NCI-H345 treated with DMSO at 0.1 percent for 48 hours (cell line): Measurements from ENCODE around the gene SRGAP1.

ENCODE experiments used
- DNase-seq: peaks from one replicate; lab custom pipeline; 2025; ENCODE audit not compliant: unreplicated experiment; lab: John Stamatoyannopoulos, UW

Gene SRGAP1

DNA sequence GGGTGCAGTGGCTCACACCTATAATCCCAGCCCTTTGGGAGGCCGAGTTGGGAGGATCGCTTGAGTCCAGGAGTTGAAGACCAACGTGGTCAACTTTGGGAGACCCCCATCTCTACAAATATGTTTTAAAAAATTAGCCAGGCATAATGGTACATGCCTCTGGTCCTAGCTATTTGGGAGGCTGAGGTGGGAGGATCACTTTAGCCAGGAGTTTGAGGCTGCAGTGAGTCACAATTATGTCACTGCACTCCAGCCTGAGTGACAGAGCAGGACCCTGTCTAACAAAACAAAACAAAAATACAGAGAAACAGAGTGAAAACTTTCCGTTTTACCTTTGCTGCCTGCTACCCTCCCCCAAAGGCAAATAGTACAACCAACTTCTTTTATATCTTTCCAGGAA lies 60.2 kb downstream of the SRGAP1 start:
- no peak for DNase-seq

DNA sequence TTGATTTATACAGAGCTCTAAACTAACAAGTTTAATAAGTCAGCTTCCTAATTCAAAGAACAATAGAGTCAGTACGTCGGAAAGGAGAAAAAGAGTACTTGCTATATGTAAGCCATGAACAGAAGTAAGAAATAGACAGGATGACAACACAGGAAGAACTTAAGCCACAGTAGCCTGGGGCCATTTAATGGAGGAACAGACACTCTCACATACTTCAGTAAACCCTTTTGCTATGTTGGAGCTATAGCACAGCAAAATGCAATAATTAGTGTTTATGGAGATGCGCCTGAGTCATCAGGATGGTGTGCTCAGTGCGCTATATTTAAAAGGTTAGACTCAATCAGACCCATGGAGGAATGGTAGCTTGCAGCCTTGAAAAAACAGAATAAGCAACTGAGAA lies 61.0 kb downstream of the SRGAP1 start:
- DNase-seq = no peak

DNA sequence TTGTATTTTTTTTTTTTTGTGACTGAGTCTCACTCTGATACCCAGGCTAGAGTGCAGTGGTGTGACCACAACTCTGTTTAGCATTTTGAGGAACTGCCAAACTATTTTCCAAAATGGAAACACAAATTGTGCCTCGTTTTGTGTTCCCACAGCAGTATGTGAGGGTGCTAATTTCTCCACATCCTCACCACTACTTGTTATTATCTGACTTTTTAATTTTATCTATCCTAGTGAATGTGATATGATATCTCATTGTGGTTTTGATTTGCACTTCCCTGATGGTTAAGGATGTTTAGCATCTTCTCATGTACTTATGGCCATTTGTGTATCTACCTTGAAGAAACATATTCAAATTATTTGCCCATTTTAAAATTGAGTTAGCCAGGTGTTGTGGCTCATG lies 62.4 kb downstream of the SRGAP1 start:
- DNase-seq = no peak

- no peak for DNase-seq
Measured at GRCh38 chr12:63907561-63907960, 63.1 kb downstream of the SRGAP1 start.

- DNase-seq = no peak
Measured at GRCh38 chr12:63909746-63910145, 65.2 kb downstream of the SRGAP1 start.

- no peak for DNase-seq
Measured at GRCh38 chr12:63911341-63911740, 66.8 kb downstream of the SRGAP1 start.

- DNase-seq = no peak
Measured at GRCh38 chr12:63912651-63913050, 68.2 kb downstream of the SRGAP1 start.

GRCh38 chr12:63913929-63914328 lies 69.4 kb downstream of the SRGAP1 start:
- no peak for DNase-seq

GRCh38 chr12:63915105-63915800 lies 70.8 kb downstream of the SRGAP1 start:
- DNase-seq = no peak

DNA sequence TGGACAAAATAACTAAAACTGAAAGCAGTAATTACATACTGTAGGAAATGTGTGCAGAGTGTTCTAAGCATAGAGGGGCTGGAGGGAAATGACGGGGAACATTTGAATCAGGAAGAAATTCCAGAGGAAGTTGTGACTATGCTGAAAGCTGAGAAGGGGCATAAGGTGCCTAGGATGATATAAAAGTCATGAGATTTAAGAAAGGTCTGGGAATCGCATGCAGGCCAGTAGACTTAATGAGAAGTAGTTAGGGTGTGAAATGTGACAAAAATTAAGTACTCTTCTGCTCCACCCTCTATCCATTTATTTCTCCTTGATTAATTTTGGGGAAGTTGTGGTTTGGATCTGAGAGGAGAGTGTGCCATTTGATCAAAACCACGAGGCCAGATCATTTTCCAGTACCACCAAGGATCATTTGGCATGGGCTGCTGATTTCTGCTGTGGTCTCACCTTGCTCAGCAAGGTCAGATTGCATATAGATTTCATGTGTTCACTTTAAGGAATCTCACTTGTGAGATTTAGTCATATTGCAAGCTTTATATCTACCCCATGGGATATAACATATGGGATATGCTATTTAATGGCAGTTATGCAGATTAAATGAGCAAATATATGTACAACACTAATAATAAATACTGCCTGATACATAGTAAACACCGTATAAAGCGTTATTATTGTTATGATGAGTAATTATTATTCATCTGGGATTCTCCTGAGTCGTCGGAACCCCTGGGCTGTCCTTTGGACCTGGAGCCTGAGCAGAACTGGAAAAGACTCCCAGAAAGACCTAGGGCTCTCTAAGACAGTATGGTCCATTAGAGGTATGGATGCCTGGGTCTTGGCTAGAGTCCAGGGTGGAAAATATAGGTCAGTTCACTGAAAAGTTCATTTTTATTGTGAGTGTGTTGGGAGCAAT lies 72.3 kb downstream of the SRGAP1 start:
- DNase-seq = no peak

DNA sequence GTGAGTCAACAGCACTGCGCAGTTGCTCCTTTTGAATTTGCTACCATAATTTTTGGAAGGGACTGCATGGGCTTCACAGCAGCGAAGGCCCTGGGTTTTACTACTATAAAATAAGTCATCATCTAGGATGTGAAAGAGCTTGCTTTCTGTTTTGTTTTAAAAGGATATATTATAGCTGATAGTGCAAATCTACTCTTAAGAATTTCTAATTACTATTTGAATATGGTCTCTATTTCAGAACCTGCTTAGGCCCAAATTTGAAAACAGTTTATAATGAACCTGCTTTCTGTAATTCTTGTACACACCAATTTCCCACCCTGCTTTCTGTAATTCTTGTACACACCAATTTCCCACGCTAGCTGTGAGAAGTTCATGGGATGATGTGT lies 73.0 kb downstream of the SRGAP1 start:
- DNase-seq = no peak

GRCh38 chr12:63917864-63918799 lies 73.6 kb downstream of the SRGAP1 start:
- DNase-seq = no peak

DNA sequence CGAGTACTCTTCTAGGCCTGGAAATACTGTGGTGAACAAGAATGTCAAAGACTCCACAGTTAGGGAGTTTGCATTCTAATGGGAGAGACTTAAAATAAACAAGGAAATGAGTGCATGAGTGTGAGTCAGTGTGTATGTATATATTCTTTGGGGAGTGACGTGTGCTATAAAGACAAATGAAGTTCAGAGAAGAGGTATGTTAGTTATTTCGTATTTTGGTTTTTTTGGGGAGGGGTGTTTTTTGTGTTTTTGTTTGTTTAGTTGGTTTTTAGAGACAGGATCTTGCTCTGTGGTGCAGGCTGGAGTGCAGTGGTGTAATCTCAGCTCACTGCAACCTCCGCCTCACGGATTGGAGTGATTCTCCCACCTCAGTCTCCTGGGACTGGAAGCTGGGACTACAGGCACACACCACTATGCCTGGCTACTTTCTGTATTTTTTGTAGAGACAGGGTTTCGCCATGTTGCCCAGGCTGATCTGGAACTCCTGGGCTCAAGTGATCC lies 74.3 kb downstream of the SRGAP1 start:
- DNase-seq = no peak

GRCh38 chr12:63919756-63920155 lies 75.3 kb downstream of the SRGAP1 start:
- no peak for DNase-seq

DNA sequence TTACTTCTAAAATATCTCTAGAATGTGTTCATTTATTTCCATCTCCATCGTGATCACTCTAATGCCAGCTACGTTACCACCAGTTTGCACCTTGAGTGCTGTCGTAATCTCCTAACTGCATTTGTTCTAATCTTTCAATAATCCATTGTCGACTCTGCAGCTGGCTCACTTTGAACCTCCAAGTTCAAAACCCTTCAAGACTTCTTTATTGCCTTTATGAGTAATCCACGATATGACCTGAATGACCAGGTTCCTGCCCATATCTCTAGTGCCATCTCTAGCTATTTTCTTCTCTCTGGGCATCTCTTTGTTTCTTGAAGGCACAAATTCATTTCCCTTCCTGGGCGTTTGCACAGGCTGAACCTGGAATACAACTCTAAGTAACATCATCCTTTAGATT lies 76.7 kb downstream of the SRGAP1 start:
- DNase-seq = no peak

DNA sequence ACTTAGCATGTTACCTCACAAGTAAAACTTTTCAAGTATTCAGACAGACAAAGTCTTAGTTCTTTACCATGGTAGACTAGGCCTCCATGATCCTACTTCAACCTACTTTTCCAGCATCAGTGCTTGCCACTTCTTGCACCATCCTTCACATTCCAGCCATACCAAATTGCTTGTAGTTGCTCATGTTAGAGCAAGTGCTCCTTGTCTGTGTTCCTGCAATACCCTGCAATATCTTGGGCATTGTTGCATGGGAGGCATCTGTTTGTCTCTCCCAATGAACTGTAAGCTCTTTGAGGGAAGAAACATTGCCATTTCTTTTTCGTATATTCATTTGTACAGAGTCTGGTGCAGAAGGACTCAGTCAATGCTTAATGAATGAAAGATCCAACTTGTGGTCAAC lies 78.0 kb downstream of the SRGAP1 start:
- no peak for DNase-seq

DNA sequence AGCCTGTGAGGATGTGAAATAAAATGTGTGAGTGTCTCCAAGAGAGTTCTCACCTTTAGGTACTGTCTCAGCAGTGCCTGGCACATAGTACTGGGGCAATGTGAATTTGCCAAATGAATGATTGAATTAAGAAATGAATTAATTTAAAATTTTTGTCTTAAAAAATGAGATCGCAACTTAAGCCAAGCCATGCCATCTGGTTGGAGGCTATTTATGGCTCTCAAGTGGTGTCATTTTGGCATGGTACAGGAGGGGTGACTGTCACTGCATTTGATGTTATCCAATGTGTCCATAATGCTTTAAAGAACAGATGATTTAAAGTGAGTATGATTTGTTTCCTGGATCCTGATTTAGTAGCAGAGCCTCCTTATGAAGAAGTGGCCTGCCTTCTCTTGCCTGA lies 80.3 kb downstream of the SRGAP1 start:
- DNase-seq = no peak

- DNase-seq = no peak
Measured at GRCh38 chr12:63927511-63927910, 83.0 kb downstream of the SRGAP1 start.

DNA sequence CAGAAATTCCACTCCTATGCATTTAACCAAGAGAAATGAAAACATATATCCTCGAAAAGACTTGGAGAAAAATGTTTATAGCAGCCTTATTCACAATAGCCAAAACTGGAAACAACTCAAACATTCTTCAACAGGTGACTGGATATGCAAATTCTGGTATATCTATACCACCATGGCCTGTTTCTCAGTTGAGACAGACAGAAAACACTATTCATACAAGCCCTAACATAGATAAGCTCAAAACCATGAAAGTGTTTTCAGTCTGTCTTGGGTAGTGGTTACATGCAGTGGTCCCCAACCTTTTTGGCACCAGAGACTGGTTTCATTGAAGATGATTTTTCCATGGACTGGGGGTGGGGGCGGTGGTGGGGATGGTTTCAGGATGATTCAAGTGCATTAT lies 83.8 kb downstream of the SRGAP1 start:
- DNase-seq = no peak

DNA sequence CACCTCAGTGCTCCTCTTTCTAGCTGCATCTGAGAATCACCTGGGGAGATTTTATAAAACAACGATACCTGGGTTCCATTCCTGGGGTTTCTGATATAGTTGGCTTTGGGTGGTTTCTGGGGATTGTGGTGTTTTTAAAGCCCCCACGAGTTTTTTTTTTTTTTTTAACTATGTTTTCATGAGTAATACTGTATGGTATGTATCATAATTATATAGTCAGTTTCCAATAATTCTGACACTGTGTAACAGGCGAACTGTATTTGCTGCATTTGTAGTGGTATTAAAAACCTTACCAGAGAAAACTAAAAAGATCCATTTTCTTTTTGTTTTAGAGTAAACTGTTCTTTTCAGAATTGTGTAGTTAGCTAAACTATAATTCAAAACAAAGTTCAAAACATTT lies 84.9 kb downstream of the SRGAP1 start:
- DNase-seq = no peak

DNA sequence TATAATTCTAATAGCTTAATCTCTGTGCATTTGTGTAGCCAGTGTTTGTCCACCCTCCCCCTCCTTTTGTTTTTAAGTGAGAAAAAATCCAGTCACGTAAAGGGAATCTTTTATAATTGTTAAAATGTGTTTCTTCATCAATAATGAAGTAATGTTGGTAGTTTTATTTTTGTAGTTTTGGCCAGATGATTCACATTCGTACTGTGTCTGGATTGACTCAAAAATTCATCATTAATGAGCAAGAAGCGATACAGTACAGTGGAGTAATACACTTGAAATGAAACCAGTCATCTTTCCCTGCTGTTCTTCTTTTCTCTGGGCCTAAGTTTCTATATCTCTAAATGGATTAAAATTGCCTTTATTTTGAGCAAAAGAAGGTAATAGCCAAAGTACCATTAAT lies 86.5 kb downstream of the SRGAP1 start:
- no peak for DNase-seq
